IPS-11a (cell line): Measurements from ENCODE around the gene TAS1R1.
"Not testable (repeated sequence)": the region's sequence is repeated elsewhere in the genome, so short reads cannot be mapped to it uniquely, and the experiment has no call there.

Experiments
- H3K4me3 ChIP-seq: one replicate; pipeline ENCODE4 v1.5.1; 2013; ENCODE audit warnings: low read depth, low read length, control low read depth

The TAS1R1 gene

GRCh38 chr1:6587261-6588005, 32.3 kb downstream of the TAS1R1 start:
- no peak overlapping the region for H3K4me3 ChIP-seq

GRCh38 chr1:6588128-6588892, 33.2 kb downstream of the TAS1R1 start:
- no peak overlapping the region for H3K4me3 ChIP-seq

- no peak overlapping the region for H3K4me3 ChIP-seq
Measured at GRCh38 chr1:6588893-6589520, 33.9 kb downstream of the TAS1R1 start.

GRCh38 chr1:6590046-6590445, 34.9 kb downstream of the TAS1R1 start:
- H3K4me3 ChIP-seq = no peak overlapping the region

DNA sequence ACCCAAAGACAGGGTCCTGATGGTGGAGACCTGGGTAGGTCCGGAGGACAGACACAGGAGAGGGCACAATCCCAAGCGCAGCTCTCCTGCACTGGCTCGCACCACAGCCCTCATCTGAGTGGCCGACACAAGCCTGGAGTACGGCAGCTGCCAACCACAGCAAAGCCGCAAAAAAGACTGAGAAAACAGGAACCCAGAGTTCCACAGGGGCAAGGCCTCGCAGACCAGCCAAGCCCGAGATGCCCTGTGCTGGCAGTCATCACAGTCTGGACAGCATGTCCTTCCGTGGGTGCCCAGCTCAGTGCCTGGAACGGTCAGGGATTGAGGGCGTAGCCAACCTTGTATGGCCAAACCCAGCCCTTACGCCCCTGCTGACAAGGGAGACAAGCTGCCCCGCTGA, 36.1 kb downstream of the TAS1R1 start:
- no peak overlapping the region for H3K4me3 ChIP-seq

GRCh38 chr1:6591644-6592043, 36.5 kb downstream of the TAS1R1 start:
- no peak overlapping the region for H3K4me3 ChIP-seq

DNA sequence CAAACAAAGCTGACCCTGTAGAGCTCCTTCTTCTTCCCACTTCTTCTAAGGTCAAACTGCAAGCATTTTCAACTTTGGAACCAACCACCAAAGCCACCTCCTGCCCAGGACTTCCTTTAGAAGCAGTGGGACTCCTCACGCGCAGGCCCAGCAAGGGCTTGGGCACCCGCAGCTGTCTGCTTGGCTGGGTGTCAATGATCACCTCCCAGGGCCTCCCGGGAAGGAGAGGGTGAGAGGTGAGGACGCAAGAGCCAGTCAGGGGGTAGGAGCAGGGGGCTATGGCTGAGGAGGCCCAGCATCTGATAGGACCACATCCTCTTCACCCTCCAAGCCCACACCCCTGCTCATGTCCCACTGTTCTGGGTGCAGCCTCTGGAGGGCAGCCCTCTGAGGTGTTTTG, 37.3 kb downstream of the TAS1R1 start:
- H3K4me3 ChIP-seq = no peak overlapping the region

GRCh38 chr1:6592865-6593593, 37.9 kb downstream of the TAS1R1 start:
- no peak overlapping the region for H3K4me3 ChIP-seq

DNA sequence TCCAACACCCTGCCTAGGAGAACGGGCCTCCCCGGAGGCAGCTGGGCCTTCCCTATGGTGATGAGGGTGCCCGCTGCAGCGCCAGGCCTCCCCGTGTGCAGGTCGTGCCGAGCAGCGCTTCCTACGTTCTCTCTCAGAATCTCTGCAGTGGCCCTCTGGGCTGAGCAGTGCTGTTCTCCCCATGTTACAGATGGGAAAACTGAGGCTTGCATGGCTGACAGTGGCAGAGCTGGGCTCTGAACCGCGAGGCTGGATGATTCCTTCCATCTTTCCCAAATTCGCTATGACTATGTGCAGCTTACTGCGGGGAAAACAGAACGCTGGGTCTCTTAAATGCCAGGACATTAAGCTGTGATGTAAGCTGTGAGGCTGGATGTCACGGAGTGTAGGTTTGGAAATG, 38.7 kb downstream of the TAS1R1 start:
- H3K4me3 ChIP-seq = no peak overlapping the region

GRCh38 chr1:6594977-6595740, 40.1 kb downstream of the TAS1R1 start:
- no peak overlapping the region for H3K4me3 ChIP-seq

DNA sequence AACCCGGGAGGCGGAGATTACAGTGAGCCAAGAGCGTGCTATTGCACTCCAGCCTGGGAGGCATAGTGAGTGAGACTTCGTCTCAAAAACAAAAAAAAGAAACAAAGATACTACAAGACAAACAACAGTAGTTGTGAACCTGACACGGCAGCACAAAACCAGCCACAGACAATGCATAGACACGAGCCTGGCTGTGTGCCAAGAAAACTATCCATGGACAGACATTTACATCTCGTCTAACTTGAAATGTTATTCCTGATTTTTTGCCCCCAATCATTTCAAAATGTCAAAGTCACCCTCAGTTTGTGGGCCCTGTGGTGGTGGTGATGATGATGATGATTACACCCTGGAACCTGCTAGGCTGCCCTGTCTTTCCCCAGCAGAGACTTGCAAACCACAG, 41.2 kb downstream of the TAS1R1 start:
- H3K4me3 ChIP-seq = no peak overlapping the region

DNA sequence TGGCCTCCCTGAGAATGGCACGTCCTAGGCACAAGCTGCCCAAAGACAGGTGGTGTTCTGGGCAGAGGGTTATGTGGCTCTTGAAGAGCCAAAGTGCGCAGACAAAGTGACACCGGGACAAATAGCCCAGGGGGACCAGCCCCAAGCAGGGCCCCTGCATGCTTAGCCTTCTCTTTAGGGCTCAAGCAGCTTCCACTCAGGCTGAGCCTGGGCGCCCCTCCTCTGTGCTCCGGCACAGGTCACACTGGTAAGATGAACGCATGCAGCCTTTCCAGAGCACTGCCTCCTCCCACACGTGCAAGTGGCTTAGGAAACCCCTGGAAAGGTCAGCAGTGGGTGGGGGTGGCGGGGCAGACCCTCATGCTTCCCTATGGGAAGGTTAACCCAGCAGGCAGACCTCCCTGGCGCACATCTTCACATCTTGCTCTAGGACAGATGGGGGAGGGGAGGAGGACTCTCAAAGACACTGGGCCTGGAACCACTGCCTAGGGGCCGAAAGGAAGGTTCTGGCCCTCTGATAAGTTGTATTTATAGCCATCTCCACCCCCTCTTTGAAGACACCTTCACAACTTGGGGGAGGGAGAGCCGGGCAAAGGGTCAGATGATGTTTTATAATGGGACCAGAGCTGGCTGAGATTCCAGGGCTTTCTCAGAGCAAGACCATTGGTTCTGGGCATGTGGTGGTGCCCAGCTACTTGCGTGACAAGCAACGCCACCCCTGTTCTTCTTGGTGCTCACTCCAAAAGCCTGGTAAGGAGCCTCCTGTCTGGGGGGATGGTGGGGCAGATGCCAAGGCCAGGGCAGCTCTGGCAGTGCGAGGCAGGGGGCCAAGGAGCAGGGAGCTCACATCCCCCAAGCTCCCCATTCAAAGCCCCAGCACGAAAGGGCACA, 42.0 kb downstream of the TAS1R1 start:
- no peak overlapping the region for H3K4me3 ChIP-seq

DNA sequence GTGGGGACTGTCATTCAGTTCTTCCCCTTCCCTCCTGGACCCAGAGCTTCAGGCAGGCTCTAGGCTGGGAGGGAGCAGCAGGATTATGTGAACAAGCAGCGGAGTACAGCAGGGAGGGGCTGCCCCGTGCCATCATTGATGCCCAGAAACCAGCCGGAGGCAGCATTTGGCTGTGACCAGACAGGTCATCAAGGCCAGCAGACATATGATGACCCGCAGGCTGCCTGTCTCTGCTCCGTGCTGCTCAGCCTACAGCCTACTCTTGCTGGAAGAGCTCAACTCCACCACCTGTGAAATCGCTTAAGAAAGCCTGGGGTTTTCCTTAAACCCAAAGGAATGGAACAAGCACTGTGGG, 42.6 kb downstream of the TAS1R1 start:
- H3K4me3 ChIP-seq = no peak overlapping the region

GRCh38 chr1:6599141-6599975, 44.3 kb downstream of the TAS1R1 start:
- no peak overlapping the region for H3K4me3 ChIP-seq

DNA sequence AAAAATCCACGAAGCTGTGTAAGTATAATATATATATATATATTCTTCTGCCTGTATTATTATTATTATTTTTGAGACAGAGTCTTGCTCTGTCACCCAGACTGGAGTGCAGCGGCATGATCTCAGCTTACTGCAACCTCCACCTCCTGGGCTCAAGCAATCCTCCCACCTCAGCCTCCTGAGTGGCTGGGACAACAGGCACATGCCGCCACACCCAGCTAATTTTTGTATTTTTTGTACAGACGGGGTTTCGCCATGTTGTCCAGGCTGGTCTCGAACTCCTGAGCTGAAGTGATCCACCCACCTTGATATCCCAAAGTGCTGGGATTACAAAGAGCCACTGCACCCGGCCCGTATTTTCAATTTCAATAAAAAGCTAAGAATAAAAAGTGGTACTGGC, 44.9 kb downstream of the TAS1R1 start:
- not testable (repeated sequence) for H3K4me3 ChIP-seq

DNA sequence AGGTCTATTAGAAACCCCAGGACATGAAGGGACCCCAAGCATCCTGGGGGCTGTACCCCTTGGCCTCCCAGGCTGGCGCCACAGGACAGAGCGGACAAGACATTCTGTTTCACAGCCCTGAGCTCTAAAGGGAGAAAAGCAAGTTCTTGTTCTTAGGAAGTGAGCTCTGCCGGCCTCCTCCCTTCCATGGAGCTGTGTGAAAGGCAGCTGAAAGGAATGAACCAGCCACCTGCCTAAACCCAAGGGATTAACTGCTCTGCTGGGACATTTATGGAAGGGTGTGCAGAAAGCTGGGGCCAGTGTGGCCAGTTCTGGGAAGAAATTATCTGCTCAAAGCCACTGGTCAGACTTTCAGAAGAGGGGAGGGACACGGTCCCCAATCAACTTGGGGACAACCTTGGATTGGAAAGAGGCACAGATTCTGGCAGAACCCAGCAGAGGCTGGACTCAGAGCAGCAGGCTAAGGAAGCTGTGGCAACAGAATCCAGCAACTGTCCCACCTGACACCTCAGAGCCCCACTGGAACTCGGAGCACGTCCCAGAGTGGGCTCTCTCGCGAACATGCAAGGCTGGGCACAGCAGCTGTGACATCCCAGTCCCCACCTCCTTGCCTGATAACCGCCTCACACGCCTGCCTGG, 45.4 kb downstream of the TAS1R1 start:
- H3K4me3 ChIP-seq = peak overlapping the region; percentile 91

- peak overlapping the region; percentile 91 for H3K4me3 ChIP-seq
Measured at GRCh38 chr1:6601049-6601922, 46.2 kb downstream of the TAS1R1 start.
